ENCODE results near the gene NEURL1B.
"Not testable (repeated sequence)": the region's sequence is repeated elsewhere in the genome, so short reads cannot be mapped to it uniquely, and the experiment has no call there.

NEURL1B gene

GRCh38 chr5:172600571-172600970 lies 40.5 kb upstream of the NEURL1B start:
- H3K4me3 ChIP-seq (ENCODE audit: low read depth, low read length) = no peak overlapping the region
- TF ChIP-seq CTCF (IDR thresholded peaks at IDR 0.05; ENCODE audit: borderline replicate concordance, insufficient read depth, low read depth, low read length) = no peak

- not testable (repeated sequence) for H3K4me3 ChIP-seq (ENCODE audit: low read depth, low read length)
Measured at GRCh38 chr5:172601576-172601975, 39.5 kb upstream of the NEURL1B start.

GRCh38 chr5:172602783-172603231 lies 38.3 kb upstream of the NEURL1B start:
- H3K4me3 ChIP-seq (ENCODE audit: low read depth, low read length) = no peak overlapping the region
- no peak for TF ChIP-seq CTCF (IDR thresholded peaks at IDR 0.05; ENCODE audit: borderline replicate concordance, insufficient read depth, low read depth, low read length)

GRCh38 chr5:172603251-172603806 lies 37.7 kb upstream of the NEURL1B start:
- no peak for TF ChIP-seq CTCF (IDR thresholded peaks at IDR 0.05; ENCODE audit: borderline replicate concordance, insufficient read depth, low read depth, low read length)
- H3K4me3 ChIP-seq (ENCODE audit: low read depth, low read length) = no peak overlapping the region

- no peak overlapping the region for H3K4me3 ChIP-seq (ENCODE audit: low read depth, low read length)
- no peak for TF ChIP-seq CTCF (IDR thresholded peaks at IDR 0.05; ENCODE audit: borderline replicate concordance, insufficient read depth, low read depth, low read length)
Measured at GRCh38 chr5:172605466-172605865, 35.6 kb upstream of the NEURL1B start.

GRCh38 chr5:172606156-172606785 lies 34.8 kb upstream of the NEURL1B start:
- H3K4me3 ChIP-seq (ENCODE audit: low read depth, low read length) = no peak overlapping the region
- no peak for TF ChIP-seq CTCF (IDR thresholded peaks at IDR 0.05; ENCODE audit: borderline replicate concordance, insufficient read depth, low read depth, low read length)

GRCh38 chr5:172607213-172607793 lies 33.8 kb upstream of the NEURL1B start:
- H3K4me3 ChIP-seq (ENCODE audit: low read depth, low read length) = no peak overlapping the region
- TF ChIP-seq CTCF (IDR thresholded peaks at IDR 0.05; ENCODE audit: borderline replicate concordance, insufficient read depth, low read depth, low read length) = no peak
